Measurements from ENCODE around the gene CBLN3. TPM values are rescaled to one million over a fixed set of nuclear protein-coding genes. Genes with fewer than 3 reads are reported as not detected.

CBLN3 gene
- total RNA-seq = 0.26 and 0.33 TPM in 2 replicates

GRCh38 chr14:24429395-24430142 lies at the start of gene CBLN3, which contains the start of gene KHNYN:
TSS of gene CBLN3 (minus strand) at chr14:24429668. CDS start at chr14:24429054, 614 bp downstream.
TSS of gene KHNYN (plus strand) at chr14:24429954. CDS start at chr14:24430731, 777 bp downstream.

GRCh38 chr14:24442240-24443052 lies 13.0 kb upstream of the CBLN3 start, which contains the start of gene SDR39U1:
TSS of gene SDR39U1 (minus strand) at chr14:24442776. CDS start at chr14:24442769, 7 bp downstream.

GRCh38 chr14:24398653-24399446 lies 30.6 kb downstream of the CBLN3 start, which contains the start of gene NYNRIN:
TSS of gene NYNRIN (plus strand) at chr14:24399003. CDS start at chr14:24399247, 244 bp downstream.

Other genes with a start within 250 kb of the CBLN3 start
- 19.3 and 31.5 TPM in 2 replicates for gene IPO4, start 240.9 kb downstream of the CBLN3 start, total RNA-seq
- gene TM9SF1, start 234.2 kb downstream of the CBLN3 start, total RNA-seq = 39.6 and 58.0 TPM in 2 replicates
- gene TSSK4, start 224.0 kb downstream of the CBLN3 start, total RNA-seq = not detected in 2 replicates
- 23.7 and 27.1 TPM in 2 replicates for gene CHMP4A, start 216.2 kb downstream of the CBLN3 start, total RNA-seq
- gene MDP1, start 213.6 kb downstream of the CBLN3 start, total RNA-seq = 11.3 and 13.1 TPM in 2 replicates
- 186 and 243 TPM in 2 replicates for gene NEDD8, start 197.3 kb downstream of the CBLN3 start, total RNA-seq
- gene GMPR2, start 196.7 kb downstream of the CBLN3 start, total RNA-seq = 80.6 and 106 TPM in 2 replicates
- 45.1 and 70.4 TPM in 2 replicates for gene TINF2, start 187.0 kb downstream of the CBLN3 start, total RNA-seq
- gene TGM1, start 166.5 kb downstream of the CBLN3 start, total RNA-seq = 0.09 and 0.22 TPM in 2 replicates
- gene RABGGTA, start 158.1 kb downstream of the CBLN3 start, total RNA-seq = 10.7 and 12.2 TPM in 2 replicates
- 5.8 and 16.0 TPM in 2 replicates for gene DHRS1, start 129.9 kb downstream of the CBLN3 start, total RNA-seq
- gene NOP9, start 129.8 kb downstream of the CBLN3 start, total RNA-seq = 20.8 and 21.0 TPM in 2 replicates
- 1.2 TPM in 2 replicates for gene CIDEB, start 121.7 kb downstream of the CBLN3 start, total RNA-seq
- 2.3 and 3.1 TPM in 2 replicates for gene LTB4R2, start 119.5 kb downstream of the CBLN3 start, total RNA-seq
- 1.6 and 1.7 TPM in 2 replicates for gene LTB4R, start 118.2 kb downstream of the CBLN3 start, total RNA-seq
- 51.0 and 57.6 TPM in 2 replicates for gene ADCY4, start 94.6 kb downstream of the CBLN3 start, total RNA-seq
- gene RIPK3, start 89.7 kb downstream of the CBLN3 start, total RNA-seq = 2.1 and 2.2 TPM in 2 replicates
- gene NFATC4, start 61.5 kb downstream of the CBLN3 start, total RNA-seq = 0.34 and 0.65 TPM in 2 replicates
- gene NYNRIN, start 30.7 kb downstream of the CBLN3 start, total RNA-seq = 3.1 and 3.9 TPM in 2 replicates
- 43.3 and 49.2 TPM in 2 replicates for gene KHNYN, start 286 bp upstream of the CBLN3 start, total RNA-seq
- 7.4 TPM in 2 replicates for gene SDR39U1, start 13.1 kb upstream of the CBLN3 start, total RNA-seq
- not detected in 2 replicates for gene CMA1, start 78.6 kb upstream of the CBLN3 start, total RNA-seq
- gene CTSG, start 146.6 kb upstream of the CBLN3 start, total RNA-seq = not detected in 2 replicates
- gene GZMH, start 180.0 kb upstream of the CBLN3 start, total RNA-seq = not detected in 2 replicates
- gene GZMB, start 204.5 kb upstream of the CBLN3 start, total RNA-seq = not detected in 2 replicates

All from dermis lymphatic vessel endothelial cell (primary cell).